Keratinocyte (primary cell): ENCODE measurements around the gene SOCS3.

ENCODE experiments used
- CTCF ChIP-seq, 3 experiments: IDR thresholded peaks in 1 of 3; conservative IDR thresholded peaks in 1 of 3; optimal IDR thresholded peaks in 1 of 3; 2 replicates in 2 of 3; 3 replicates in 1 of 3; pipeline versions ENCODE3 to v1.5.1; 2011; ENCODE audit warnings: low read length in 3 of 3, mild to moderate bottlenecking in 3 of 3, moderate library complexity in 2 of 3, control low read depth in 1 of 3, inconsistent platforms in 1 of 3; ENCODE audit not compliant: insufficient read depth in 2 of 3; ENCODE audit errors: extremely low read depth in 1 of 3
- EZH2 ChIP-seq: IDR thresholded peaks from one replicate; pipeline ENCODE4 v1.6.1; 2012; ENCODE audit warnings: inconsistent platforms, mild to moderate bottlenecking, low read length, moderate library complexity

GRCh38 chr17:78387977-78388941 is 28.4 kb upstream of the SOCS3 start:
- TF ChIP-seq CTCF (optimal IDR thresholded peaks at IDR 0.05 in 1 of 3, IDR thresholded peaks at IDR 0.05 in 1 of 3, conservative IDR thresholded peaks at IDR 0.05 in 1 of 3; ENCODE audit: extremely low read depth in 1 of 3, insufficient read depth in 2 of 3, low read length in 3 of 3) (no peak), EZH2 (no peak)
